H9 (cell line): ENCODE results near the gene RAD51. TPM values are rescaled to one million over a fixed set of nuclear protein-coding genes. Genes with fewer than 3 reads are reported as not detected.

Experiments used
- DNase-seq: peaks from one replicate; pipeline ENCODE4 v3.0.0-alpha.2; 2017
- H2AFZ ChIP-seq: one replicate; pipeline ENCODE4 v1.6.1; 2013; ENCODE audit warnings: mild to moderate bottlenecking, low read length, control low read depth, moderate library complexity
- H2AK5ac ChIP-seq: 2 replicates; pipeline ENCODE4 v1.6.1; 2013; ENCODE audit warnings: low read length, control low read depth, mixed read lengths; ENCODE audit not compliant: insufficient read length
- H2BK120ac ChIP-seq: one replicate; pipeline ENCODE4 v1.6.1; 2013; ENCODE audit warnings: low read depth, mild to moderate bottlenecking, low read length, control low read depth, inconsistent platforms; ENCODE audit not compliant: poor library complexity, severe bottlenecking
- H2BK12ac ChIP-seq: 2 replicates; pipeline ENCODE4 v1.6.1; 2013; ENCODE audit warnings: low read length, control low read depth, mixed read lengths, low read depth; ENCODE audit not compliant: insufficient read length
- H2BK15ac ChIP-seq: 2 replicates; pipeline ENCODE4 v1.6.1; 2013; ENCODE audit warnings: low read depth, low read length, control low read depth
- H2BK20ac ChIP-seq: one replicate; pipeline ENCODE4 v1.6.1; 2013; ENCODE audit warnings: low read depth, mild to moderate bottlenecking, low read length, control low read depth, inconsistent platforms; ENCODE audit not compliant: poor library complexity, severe bottlenecking
- H2BK5ac ChIP-seq: 2 replicates; pipeline ENCODE4 v1.6.1; 2013; ENCODE audit warnings: low read length, control low read depth, mixed read lengths; ENCODE audit not compliant: insufficient read length
- H3K14ac ChIP-seq: 2 replicates; pipeline ENCODE4 v1.6.1; 2013; ENCODE audit warnings: low read length, control low read depth; ENCODE audit not compliant: insufficient read depth
- H3K18ac ChIP-seq: 2 replicates; pipeline ENCODE4 v1.6.1; 2013; ENCODE audit warnings: low read depth, mild to moderate bottlenecking, mixed read lengths, low read length, control low read depth; ENCODE audit not compliant: insufficient read length
- H3K23ac ChIP-seq: 2 replicates; pipeline ENCODE4 v1.6.1; 2013; ENCODE audit warnings: low read length, control low read depth, mixed read lengths, low read depth; ENCODE audit not compliant: insufficient read length
- H3K23me2 ChIP-seq: 2 replicates; pipeline ENCODE4 v1.6.1; 2013; ENCODE audit warnings: low read depth, mild to moderate bottlenecking, mixed read lengths, low read length, control low read depth; ENCODE audit not compliant: insufficient read length, poor library complexity, severe bottlenecking
- H3K27ac ChIP-seq: 2 replicates; pipeline ENCODE4 v1.5.1; 2013; ENCODE audit warnings: low read length, control low read depth, mixed read lengths, low read depth; ENCODE audit not compliant: insufficient read length
- H3K27me3 ChIP-seq: 2 replicates; pipeline ENCODE4 v1.6.1; 2013; ENCODE audit warnings: low read length, control low read depth, inconsistent platforms; ENCODE audit not compliant: insufficient read depth
- H3K4ac ChIP-seq: 2 replicates; pipeline ENCODE4 v1.6.1; 2013; ENCODE audit warnings: low read depth, mild to moderate bottlenecking, control low read depth, inconsistent platforms, low read length, moderate library complexity
- H3K4me1 ChIP-seq: 2 replicates; pipeline ENCODE4 v1.6.1; 2013; ENCODE audit warnings: low read length, control low read depth, inconsistent platforms; ENCODE audit not compliant: insufficient read depth
- H3K4me2 ChIP-seq: 2 replicates; pipeline ENCODE4 v1.6.1; 2013; ENCODE audit warnings: low read length, control low read depth, mixed read lengths; ENCODE audit not compliant: insufficient read length, insufficient read depth
- H3K56ac ChIP-seq: 2 replicates; pipeline ENCODE4 v1.6.1; 2013; ENCODE audit warnings: low read depth, mild to moderate bottlenecking, mixed read lengths, low read length, control low read depth; ENCODE audit not compliant: insufficient read length
- H3K79me1 ChIP-seq: 2 replicates; pipeline ENCODE4 v1.6.1; 2013; ENCODE audit warnings: low read depth, mild to moderate bottlenecking, moderate library complexity, low read length, control low read depth, inconsistent platforms; ENCODE audit not compliant: insufficient read depth, poor library complexity, severe bottlenecking
- H3K79me2 ChIP-seq: 2 replicates; pipeline ENCODE4 v1.6.1; 2013; ENCODE audit warnings: low read length, control low read depth, inconsistent platforms; ENCODE audit not compliant: insufficient read depth
- H3K9ac ChIP-seq: 2 replicates; pipeline ENCODE4 v1.6.1; 2013; ENCODE audit warnings: low read length, control low read depth, mixed read lengths; ENCODE audit not compliant: insufficient read length; ENCODE audit errors: extremely low read depth
- H3K9me3 ChIP-seq: one replicate; pipeline ENCODE4 v1.6.1; 2013; ENCODE audit warnings: low read depth, low read length, inconsistent platforms; ENCODE audit not compliant: control insufficient read depth
- H3T11ph ChIP-seq: one replicate; pipeline ENCODE4 v1.6.1; 2013; ENCODE audit warnings: mild to moderate bottlenecking, low read length, control low read depth, inconsistent platforms
- H4K20me1 ChIP-seq: one replicate; pipeline ENCODE4 v1.6.1; 2013; ENCODE audit not compliant: control insufficient read depth, insufficient read length, insufficient read depth
- H4K5ac ChIP-seq: 2 replicates; pipeline ENCODE4 v1.6.1; 2013; ENCODE audit warnings: low read depth, mild to moderate bottlenecking, mixed read lengths, low read length, control low read depth; ENCODE audit not compliant: insufficient read length
- H4K8ac ChIP-seq: replicated peaks from 2 replicates; pipeline ENCODE4 v1.6.1; 2013; ENCODE audit warnings: low read length, control low read depth, mixed read lengths, low read depth; ENCODE audit not compliant: insufficient read length
- H4K91ac ChIP-seq: 2 replicates; pipeline ENCODE4 v1.6.1; 2013; ENCODE audit warnings: low read depth, mild to moderate bottlenecking, moderate library complexity, mixed read lengths, low read length, control low read depth; ENCODE audit not compliant: insufficient read length
- H3K27ac Mint-ChIP-seq, 3 experiments: 2 replicates in 2 of 3; 3 replicates in 1 of 3; pipeline ENCODE4 v1.8.0; 2020 to 2021; ENCODE audit warnings: mixed read lengths in 3 of 3, mild to moderate bottlenecking in 1 of 3, moderate library complexity in 1 of 3
- H3K27me3 Mint-ChIP-seq: 2 replicates; pipeline ENCODE4 v1.8.0; 2021; ENCODE audit warnings: low read depth, mild to moderate bottlenecking, moderate library complexity, mixed read lengths
- H3K36me3 Mint-ChIP-seq, 3 experiments: 2 replicates in 2 of 3; 3 replicates in 1 of 3; pipeline ENCODE4 v1.8.0; 2020 to 2021; ENCODE audit warnings: low read depth in 3 of 3, mixed read lengths in 3 of 3; ENCODE audit not compliant: insufficient read depth in 1 of 3
- H3K4me1 Mint-ChIP-seq, 2 experiments: 2 replicates each; pipeline ENCODE4 v1.8.0; 2020; ENCODE audit warnings: mixed read lengths in 2 of 2
- H3K4me3 Mint-ChIP-seq, 2 experiments: 2 replicates in 1 of 2; 3 replicates in 1 of 2; pipeline ENCODE4 v1.8.0; 2020 to 2021; ENCODE audit warnings: mild to moderate bottlenecking in 2 of 2, mixed read lengths in 2 of 2, moderate library complexity in 1 of 2
- H3K9me3 Mint-ChIP-seq, 2 experiments: 2 replicates in 1 of 2; 3 replicates in 1 of 2; pipeline ENCODE4 v1.8.0; 2020; ENCODE audit warnings: mild to moderate bottlenecking in 2 of 2, mixed read lengths in 2 of 2, moderate library complexity in 1 of 2
- CTCF ChIP-seq: fragments of 200-600 bp; sonication (generic); conservative IDR thresholded peaks from 3 replicates; pipeline ENCODE4 v1.8.0; 2021; ENCODE audit warnings: antibody characterized with exemption, mild to moderate bottlenecking
- WGBS: extraction: QIAGEN DNeasy Blood & Tissue Kit; methylation state at CpG from one replicate; pipeline ENCODE4 v1.1.7; 2013; ENCODE audit warnings: missing lambda C conversion rate, low lambda C conversion rate, mixed read lengths; ENCODE audit not compliant: insufficient read length; ENCODE audit errors: extremely low coverage; 5-methylcytosine and 5-hydroxymethylcytosine counted together
- total RNA-seq: library from RNA; stranded (reverse); gene quantifications from 2 replicates; pipeline ENCODE4 v1.2.1, GENCODE V29; 2021

RAD51 gene
- total RNA-seq, 1 experiment from 2014 or later: 39.2 TPM

GRCh38 chr15:40716165-40716564 lies 21.2 kb downstream of the RAD51 start:
- Histone ChIP-seq H4K8ac (no peak overlapping the region), H3K4me2 (no peak overlapping the region), H2AK5ac (no peak overlapping the region), H3K27me3 (no peaks in the 10 kb centered on the region), H3K4me1 (no peaks in the 10 kb centered on the region), H3K4ac (no peak overlapping the region), H3K18ac (no peak overlapping the region), H3K79me1 (no peaks in the 10 kb centered on the region), H2BK20ac (no peak overlapping the region), H3T11ph (no peak overlapping the region), H2BK15ac (no peak overlapping the region), H3K56ac (no peak overlapping the region), H3K9ac (no peak overlapping the region), H2BK120ac (no peak overlapping the region), H2AFZ (no peak overlapping the region), H4K5ac (no peak overlapping the region), H4K20me1 (no peaks in the 10 kb centered on the region), H3K9me3 (no peaks in the 10 kb centered on the region), H2BK5ac (no peak overlapping the region), H3K23ac (no peak overlapping the region), H3K14ac (no peak overlapping the region), H3K23me2 (no peaks in the 10 kb centered on the region), H4K91ac (no peak overlapping the region), H3K79me2 (no peaks in the 10 kb centered on the region), H3K27ac (no peak overlapping the region), H2BK12ac (no peak overlapping the region)
- no peak overlapping the region for H3K27ac Mint-ChIP-seq
- H3K36me3 Mint-ChIP-seq: peaks cover 23 to 71% (median 52%) of the 10 kb centered on the region in 3 experiments; a peak in 6 of 7 replicates
- TF ChIP-seq CTCF: no peak
- no peaks in the 10 kb centered on the region for H3K9me3 Mint-ChIP-seq
- DNase-seq: no peak
- H3K4me1 Mint-ChIP-seq: no peaks in the 10 kb centered on the region
- H3K27me3 Mint-ChIP-seq: no peaks in the 10 kb centered on the region
- H3K4me3 Mint-ChIP-seq: no peak overlapping the region
- WGBS: no CpG with 5 or more reads among the region's 6 CpGs
